ENCODE measurements around the gene ASTN1.

ASTN1 gene

DNA sequence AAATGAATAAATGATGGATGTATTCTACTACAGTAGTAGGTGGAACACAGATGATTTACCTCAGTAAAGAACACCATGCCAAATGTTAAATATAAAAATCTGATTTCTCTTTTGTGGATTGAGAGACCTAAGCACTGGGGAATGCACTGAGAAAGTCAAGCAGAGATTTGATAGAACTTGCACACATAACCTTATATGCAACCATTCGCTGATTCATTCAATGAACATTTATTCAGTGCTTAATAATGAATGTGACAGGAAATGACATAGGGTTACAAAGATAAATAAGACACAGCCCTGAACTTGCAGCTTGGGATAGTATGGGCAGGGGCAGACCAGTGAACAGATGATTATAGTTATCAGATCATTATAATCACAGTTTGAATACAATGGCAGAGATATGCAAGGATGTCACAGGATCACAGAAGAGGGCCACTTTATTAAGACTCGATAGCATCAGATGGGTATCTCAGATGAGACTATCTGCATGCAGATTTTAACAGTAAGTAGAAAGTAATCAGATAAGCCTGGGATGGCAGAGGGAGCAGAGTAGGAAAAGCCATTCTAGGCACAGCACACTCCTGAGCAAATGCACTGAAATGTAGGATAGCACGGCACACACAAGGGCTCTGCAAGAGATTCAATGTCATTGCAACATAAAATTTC lies 169.4 kb downstream of the ASTN1 start:
- H3K4me3 ChIP-seq (replicated peaks in 1 of 2; ENCODE audit: low read depth in 2 of 2, low read length in 2 of 2) = no peak overlapping the region
- peak in 1 of 2 donors; percentile 1 for DNase-seq (ENCODE audit: low read depth in 2 of 2)
- TF ChIP-seq, protein P1, sequence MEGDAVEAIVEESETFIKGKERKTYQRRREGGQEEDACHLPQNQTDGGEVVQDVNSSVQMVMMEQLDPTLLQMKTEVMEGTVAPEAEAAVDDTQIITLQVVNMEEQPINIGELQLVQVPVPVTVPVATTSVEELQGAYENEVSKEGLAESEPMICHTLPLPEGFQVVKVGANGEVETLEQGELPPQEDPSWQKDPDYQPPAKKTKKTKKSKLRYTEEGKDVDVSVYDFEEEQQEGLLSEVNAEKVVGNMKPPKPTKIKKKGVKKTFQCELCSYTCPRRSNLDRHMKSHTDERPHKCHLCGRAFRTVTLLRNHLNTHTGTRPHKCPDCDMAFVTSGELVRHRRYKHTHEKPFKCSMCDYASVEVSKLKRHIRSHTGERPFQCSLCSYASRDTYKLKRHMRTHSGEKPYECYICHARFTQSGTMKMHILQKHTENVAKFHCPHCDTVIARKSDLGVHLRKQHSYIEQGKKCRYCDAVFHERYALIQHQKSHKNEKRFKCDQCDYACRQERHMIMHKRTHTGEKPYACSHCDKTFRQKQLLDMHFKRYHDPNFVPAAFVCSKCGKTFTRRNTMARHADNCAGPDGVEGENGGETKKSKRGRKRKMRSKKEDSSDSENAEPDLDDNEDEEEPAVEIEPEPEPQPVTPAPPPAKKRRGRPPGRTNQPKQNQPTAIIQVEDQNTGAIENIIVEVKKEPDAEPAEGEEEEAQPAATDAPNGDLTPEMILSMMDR (IDR thresholded peaks at IDR 0.05; ENCODE audit: low read depth, low read length) = no peak

DNA sequence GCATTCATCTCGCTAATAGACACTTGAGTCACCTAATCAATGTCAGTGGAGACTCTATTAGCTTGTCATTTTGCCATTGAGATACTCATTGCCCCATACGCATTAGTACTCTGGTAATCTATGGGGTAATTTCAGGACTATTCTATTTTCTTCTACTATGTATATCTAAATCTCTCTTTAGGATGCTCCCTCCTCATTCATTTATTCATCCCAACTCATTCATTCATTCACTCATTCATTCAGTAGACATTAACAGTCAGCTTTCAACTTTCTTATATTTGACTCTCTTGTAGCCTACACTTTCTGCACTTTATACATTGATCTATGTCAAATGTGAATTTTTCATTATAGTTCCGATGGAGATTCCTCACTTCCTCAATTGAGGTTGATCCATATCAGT lies 170.9 kb downstream of the ASTN1 start:
- TF ChIP-seq, protein P1 (IDR thresholded peaks at IDR 0.05; ENCODE audit: low read depth, low read length) = no peak
- no peak for DNase-seq (ENCODE audit: low read depth in 2 of 2)

DNA sequence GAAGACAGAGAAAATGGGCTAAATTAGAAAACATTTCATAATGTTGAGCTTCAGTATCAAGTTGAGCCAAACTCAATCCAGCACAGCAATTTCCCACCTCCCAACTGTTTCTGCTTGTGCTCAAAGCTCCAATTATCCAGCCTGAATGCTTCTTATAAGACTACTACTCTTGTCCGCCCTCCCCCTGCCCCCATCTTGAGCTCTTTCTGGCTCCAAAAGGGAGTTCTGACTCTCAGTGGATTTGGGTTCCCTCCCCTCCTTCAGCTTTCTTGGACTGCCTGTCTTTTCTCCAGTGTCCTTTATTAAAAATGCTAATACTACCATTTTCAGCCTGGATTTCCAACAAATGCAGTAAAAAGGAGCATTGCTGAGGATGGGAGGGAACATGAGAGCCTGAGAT lies 174.8 kb downstream of the ASTN1 start:
- TF ChIP-seq, protein P1 (IDR thresholded peaks at IDR 0.05; ENCODE audit: low read depth, low read length) = no peak

More for the DNA sequence above, 170.9 kb downstream of the ASTN1 start:
- no peak overlapping the region for H3K4me3 ChIP-seq (replicated peaks in 1 of 2; ENCODE audit: low read depth in 2 of 2, low read length in 2 of 2)

DNA sequence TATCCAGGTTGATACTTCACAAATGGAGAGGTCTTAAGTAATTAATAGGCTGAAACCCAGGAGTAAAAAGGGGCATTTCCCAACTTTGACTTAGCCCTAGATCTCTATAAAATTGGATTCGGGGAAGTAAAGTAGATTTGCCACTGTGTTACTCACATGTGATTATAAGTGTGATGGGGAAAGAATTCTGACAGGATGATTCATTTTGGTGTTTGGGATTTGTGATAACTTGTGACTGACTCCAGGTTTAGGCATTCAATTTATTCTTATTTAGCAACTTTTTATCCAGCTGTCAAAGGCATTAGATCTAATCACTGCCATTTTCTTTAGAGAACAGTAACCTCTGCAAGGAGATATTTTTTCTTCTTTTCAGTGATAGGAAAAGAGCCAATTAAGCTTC lies 175.5 kb downstream of the ASTN1 start:
- DNase-seq (ENCODE audit: low read depth in 2 of 2) = peak; percentile 14 to 32
- H3K4me3 ChIP-seq (replicated peaks in 1 of 2; ENCODE audit: low read depth in 2 of 2, low read length in 2 of 2) = no peak overlapping the region
- TF ChIP-seq, protein P1 (IDR thresholded peaks at IDR 0.05; ENCODE audit: low read depth, low read length) = no peak

More for the DNA sequence above, 174.8 kb downstream of the ASTN1 start:
- DNase-seq (ENCODE audit: low read depth in 2 of 2) = peak in 1 of 2 donors; percentile 5
- H3K4me3 ChIP-seq (replicated peaks in 1 of 2; ENCODE audit: low read depth in 2 of 2, low read length in 2 of 2) = no peak overlapping the region

DNA sequence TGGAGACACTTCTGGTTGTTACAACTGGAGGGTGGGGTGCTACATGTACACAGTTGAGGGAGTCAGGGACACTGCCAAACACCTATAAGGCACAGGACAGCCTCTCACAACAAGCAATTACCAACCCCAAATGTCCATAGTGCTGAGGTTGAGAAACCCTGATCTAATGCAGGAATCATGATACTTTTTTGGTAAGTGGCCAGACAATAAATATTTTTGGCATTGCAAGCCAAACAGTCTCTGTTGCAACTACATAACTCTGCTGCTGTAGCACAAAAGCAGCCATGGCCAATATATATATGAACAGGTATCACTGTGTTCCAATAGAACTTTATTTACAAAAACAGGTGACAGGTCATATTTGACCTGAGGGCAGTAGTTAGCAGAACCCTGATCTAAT lies 177.5 kb downstream of the ASTN1 start:
- no peak overlapping the region for H3K4me3 ChIP-seq (replicated peaks in 1 of 2; ENCODE audit: low read depth in 2 of 2, low read length in 2 of 2)
- DNase-seq (ENCODE audit: low read depth in 2 of 2) = peak; percentile 35 to 61

DNA sequence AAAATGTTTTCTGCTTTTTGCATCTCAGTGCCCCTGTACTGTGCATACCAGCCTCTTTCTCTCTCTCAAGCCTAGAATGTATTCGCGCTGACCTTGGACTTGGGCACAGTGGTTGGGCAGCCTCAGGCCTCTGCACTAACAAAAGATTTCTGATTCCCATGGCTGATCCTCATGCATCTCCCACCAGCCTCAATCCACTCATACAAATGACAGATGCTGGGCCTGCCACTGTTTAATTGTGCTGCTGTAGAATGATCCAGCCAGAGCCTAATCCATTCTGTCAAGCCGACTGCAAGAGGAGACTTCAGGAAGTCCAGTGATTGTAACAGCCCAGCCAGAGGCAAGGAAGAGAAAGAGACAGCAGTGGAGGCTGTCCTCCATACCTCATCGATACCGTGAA lies 180.8 kb downstream of the ASTN1 start:
- no peak for DNase-seq (ENCODE audit: low read depth in 2 of 2)
- TF ChIP-seq, protein P1 (IDR thresholded peaks at IDR 0.05; ENCODE audit: low read depth, low read length) = no peak
- H3K4me3 ChIP-seq (replicated peaks in 1 of 2; ENCODE audit: low read depth in 2 of 2, low read length in 2 of 2) = no peak overlapping the region

More for the DNA sequence above, 177.5 kb downstream of the ASTN1 start:
- TF ChIP-seq, protein P1 (IDR thresholded peaks at IDR 0.05; ENCODE audit: low read depth, low read length) = no peak

DNA sequence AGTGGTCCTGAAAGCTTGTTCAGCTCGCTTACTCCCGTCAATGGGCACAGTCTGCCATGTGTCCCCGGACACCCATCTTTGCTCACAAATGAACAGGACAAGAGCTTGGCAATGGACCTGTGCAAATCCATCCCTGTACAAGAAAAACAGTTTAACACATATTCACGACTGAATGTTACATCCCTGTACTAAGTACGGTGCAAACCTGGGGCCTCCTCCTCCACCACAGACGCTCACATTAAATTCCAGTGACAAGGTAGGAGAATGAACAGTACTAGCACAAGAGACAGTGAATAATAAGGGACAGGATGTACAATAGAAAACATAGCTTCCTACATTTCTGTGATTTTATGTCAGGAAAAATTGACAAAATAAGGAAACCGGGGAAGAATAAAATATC lies 187.7 kb downstream of the ASTN1 start:
- no peak overlapping the region for H3K4me3 ChIP-seq (replicated peaks in 1 of 2; ENCODE audit: low read depth in 2 of 2, low read length in 2 of 2)
- TF ChIP-seq, protein P1 (IDR thresholded peaks at IDR 0.05; ENCODE audit: low read depth, low read length) = no peak
- no peak for DNase-seq (ENCODE audit: low read depth in 2 of 2)

Data from cardiac fibroblast (primary cell).